ENCODE measurements around the gene MBP.

The MBP gene

GRCh38 chr18:76982841-76983583 is 149.6 kb downstream of the MBP start:
- in situ Hi-C loops (cut with HindIII; ENCODE audit: low pct_unique_long_range_greater_than_20kb, low sequenced_read_pairs): no loop called here
- peak; percentile 77 to 82 for DNase-seq (ENCODE audit: low read depth in 1 of 2, low spot score in 1 of 2)
- no peak for TF ChIP-seq JUND (IDR thresholded peaks at IDR 0.05; ENCODE audit: low read depth)

DNA sequence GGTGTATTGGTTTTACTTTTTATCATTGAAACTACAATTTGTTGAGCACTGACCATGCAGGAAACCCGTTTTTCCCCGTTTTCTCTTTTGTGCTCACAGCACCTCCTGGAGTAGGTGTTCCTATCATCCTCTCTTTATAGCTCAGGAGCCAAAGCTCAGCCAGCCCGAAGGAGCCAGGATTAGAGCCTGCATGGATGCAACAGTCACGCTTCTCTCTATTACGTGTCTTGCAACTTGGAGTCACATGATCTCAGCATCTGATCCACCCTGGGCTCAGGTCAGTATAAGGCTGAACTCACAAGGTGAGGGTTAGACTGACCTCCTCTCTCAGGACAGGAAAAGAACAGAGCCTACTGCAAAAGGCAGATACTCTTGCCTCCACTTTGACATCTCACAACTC is 150.5 kb downstream of the MBP start:
- no peak for TF ChIP-seq JUND (IDR thresholded peaks at IDR 0.05; ENCODE audit: low read depth)
- DNase-seq (ENCODE audit: low read depth in 1 of 2, low spot score in 1 of 2): no peak
- in situ Hi-C loops (cut with HindIII; ENCODE audit: low pct_unique_long_range_greater_than_20kb, low sequenced_read_pairs): no loop called here

- no peak for TF ChIP-seq JUND (IDR thresholded peaks at IDR 0.05; ENCODE audit: low read depth)
- peak in 1 of 2 experiments; percentile 6 for DNase-seq (ENCODE audit: low read depth in 1 of 2, low spot score in 1 of 2)
- in situ Hi-C loops (cut with HindIII; ENCODE audit: low pct_unique_long_range_greater_than_20kb, low sequenced_read_pairs): no loop called here
Measured at GRCh38 chr18:76981396-76981968, 151.1 kb downstream of the MBP start.

DNA sequence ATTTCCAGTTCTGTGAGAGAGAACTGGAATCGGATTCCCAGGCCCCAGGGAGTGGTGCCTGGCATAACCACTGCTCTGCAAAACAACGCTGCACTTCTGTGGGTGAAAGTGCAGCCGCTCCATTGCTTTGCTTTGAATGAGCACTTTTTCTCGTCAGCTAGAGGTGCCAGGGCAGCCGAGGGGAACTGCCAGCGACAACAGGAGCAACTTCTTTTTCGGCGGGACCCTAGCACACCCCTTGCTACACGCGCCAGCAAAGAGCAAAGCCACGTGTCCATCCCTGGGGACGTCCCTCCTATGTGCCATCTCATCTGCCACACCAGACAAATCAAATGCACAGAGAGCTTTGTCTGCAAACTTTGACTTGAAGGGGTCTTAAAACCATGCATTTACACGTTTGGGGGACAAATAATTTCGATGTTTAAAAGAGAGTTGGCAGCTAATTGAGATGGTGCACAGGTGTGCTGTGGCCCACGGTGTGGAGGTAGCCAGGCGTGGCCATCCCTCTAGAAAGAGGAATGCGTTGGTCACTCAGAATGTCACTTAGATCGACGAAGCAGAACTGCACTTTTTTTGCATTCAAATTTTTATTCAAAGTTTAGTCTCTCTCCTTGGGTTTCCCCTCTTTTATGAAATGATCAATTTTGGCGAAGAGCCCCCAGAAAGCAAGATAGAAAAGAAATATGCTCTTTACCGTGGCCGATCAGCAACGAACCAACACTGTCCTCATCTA is 151.8 kb downstream of the MBP start:
- in situ Hi-C loops (cut with HindIII; ENCODE audit: low pct_unique_long_range_greater_than_20kb, low sequenced_read_pairs): no loop called here
- TF ChIP-seq JUND (IDR thresholded peaks at IDR 0.05; ENCODE audit: low read depth): no peak
- DNase-seq (ENCODE audit: low read depth in 1 of 2, low spot score in 1 of 2): no peak

DNA sequence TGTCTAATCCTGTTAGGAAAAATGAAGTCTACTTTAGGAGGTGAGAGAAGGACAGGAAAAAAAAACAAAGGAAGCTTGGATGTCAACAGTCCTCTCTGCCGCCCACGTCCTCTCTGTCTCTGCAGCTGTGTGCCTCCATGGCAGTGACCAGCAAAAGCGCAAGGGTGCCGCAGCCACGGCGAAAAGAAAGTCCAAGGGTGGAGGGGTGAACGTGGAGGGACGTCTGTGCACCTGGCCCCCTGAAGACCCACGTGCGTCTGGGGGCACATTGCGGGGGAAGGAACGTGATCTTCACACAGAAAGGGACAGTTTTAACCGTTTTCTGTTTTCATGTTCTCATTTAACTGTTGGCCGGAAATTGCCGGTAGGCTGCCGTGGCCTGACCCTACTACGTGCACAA is 152.7 kb downstream of the MBP start:
- in situ Hi-C loops (cut with HindIII; ENCODE audit: low pct_unique_long_range_greater_than_20kb, low sequenced_read_pairs): no loop called here
- TF ChIP-seq JUND (IDR thresholded peaks at IDR 0.05; ENCODE audit: low read depth): no peak
- DNase-seq (ENCODE audit: low read depth in 1 of 2, low spot score in 1 of 2): no peak

GRCh38 chr18:76979111-76979751 is 153.4 kb downstream of the MBP start:
- no peak for TF ChIP-seq JUND (IDR thresholded peaks at IDR 0.05; ENCODE audit: low read depth)
- in situ Hi-C loops (cut with HindIII; ENCODE audit: low pct_unique_long_range_greater_than_20kb, low sequenced_read_pairs): no loop called here
- DNase-seq (ENCODE audit: low read depth in 1 of 2, low spot score in 1 of 2): no peak

- TF ChIP-seq JUND (IDR thresholded peaks at IDR 0.05; ENCODE audit: low read depth): no peak
- in situ Hi-C loops (cut with HindIII; ENCODE audit: low pct_unique_long_range_greater_than_20kb, low sequenced_read_pairs): no loop called here
- DNase-seq (ENCODE audit: low read depth in 1 of 2, low spot score in 1 of 2): no peak
Measured at GRCh38 chr18:76978616-76979015, 154.0 kb downstream of the MBP start.

DNA sequence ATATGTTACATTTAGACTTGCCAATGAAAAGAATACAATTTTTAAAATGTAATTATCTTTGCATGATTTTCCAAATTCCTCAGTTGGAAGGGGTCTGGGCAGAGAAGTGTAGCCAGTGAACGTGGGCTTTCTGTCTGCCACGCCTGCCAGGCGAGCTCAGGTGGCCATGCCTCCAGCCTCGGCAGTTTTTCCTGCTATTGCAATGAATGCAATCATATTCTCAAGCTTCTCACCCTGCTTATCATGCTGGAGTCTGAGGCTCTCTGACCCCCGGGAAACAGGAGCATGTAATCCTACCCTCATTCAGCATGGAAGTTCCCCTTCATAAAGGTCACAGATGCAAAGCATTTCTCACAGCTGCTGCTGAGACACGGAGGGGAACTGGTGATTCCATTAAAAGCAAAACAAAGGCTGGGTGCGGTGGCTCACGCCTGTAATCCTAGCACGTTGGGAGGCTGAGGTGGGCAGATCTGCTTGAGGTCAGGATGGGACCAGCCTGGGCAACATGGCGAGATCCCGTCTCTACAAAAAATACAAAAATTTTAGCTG is 154.8 kb downstream of the MBP start:
- in situ Hi-C loops (cut with HindIII; ENCODE audit: low pct_unique_long_range_greater_than_20kb, low sequenced_read_pairs): no loop called here
- TF ChIP-seq JUND (IDR thresholded peaks at IDR 0.05; ENCODE audit: low read depth): no peak

DNA sequence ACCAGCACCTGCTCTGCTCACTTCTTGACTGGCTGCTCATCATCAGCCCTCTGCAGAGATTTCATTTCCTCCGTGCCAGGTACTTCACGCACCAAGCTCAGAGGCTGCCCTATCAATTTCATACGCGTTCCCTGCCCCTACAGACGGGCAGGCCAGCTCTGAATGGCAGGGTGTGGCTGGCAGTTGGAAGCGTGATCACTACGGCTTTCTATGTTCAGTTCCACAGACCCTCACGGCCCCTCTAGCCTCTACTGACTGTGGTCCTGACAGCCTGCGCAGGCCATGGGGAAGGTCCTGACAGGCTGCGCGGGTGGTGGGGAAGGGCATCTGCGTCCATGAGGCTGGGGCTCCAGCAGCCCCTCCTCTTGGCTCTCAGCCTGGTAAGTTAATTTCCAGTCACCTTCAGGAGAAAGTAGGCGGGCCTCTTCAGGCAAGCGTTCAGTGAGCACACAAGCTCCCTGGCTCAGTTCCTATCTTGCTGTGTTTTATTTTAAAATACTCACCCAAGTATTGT is 155.4 kb downstream of the MBP start:
- DNase-seq (ENCODE audit: low read depth in 1 of 2, low spot score in 1 of 2): no peak
- TF ChIP-seq JUND (IDR thresholded peaks at IDR 0.05; ENCODE audit: low read depth): no peak
- in situ Hi-C loops (cut with HindIII; ENCODE audit: low pct_unique_long_range_greater_than_20kb, low sequenced_read_pairs): no loop called here

More for the DNA sequence above, 154.8 kb downstream of the MBP start:
- no peak for DNase-seq (ENCODE audit: low read depth in 1 of 2, low spot score in 1 of 2)

GRCh38 chr18:76975577-76976110 is 156.9 kb downstream of the MBP start:
- in situ Hi-C loops (cut with HindIII; ENCODE audit: low pct_unique_long_range_greater_than_20kb, low sequenced_read_pairs): no loop called here
- no peak for TF ChIP-seq JUND (IDR thresholded peaks at IDR 0.05; ENCODE audit: low read depth)
- DNase-seq (ENCODE audit: low read depth in 1 of 2, low spot score in 1 of 2): peak in 1 of 2 experiments; percentile 43

DNA sequence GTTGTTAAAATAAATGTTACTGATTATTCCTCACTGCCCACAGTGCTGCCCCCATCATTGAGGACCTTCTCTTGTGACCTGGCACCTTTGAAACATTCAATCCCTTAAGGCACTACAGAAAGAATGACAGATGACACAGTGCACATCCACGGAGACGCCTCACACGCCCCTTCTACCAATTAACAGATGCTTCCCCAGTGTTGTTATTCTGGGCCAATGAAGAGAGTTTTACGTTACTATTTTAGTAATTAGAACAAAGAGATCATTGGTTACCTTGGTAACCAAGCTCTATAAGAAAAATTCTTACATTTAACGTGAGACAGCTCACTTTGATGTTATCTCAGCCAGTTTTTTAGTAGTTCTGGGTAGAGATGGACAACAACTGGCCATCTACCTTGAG is 158.2 kb downstream of the MBP start:
- in situ Hi-C loops (cut with HindIII; ENCODE audit: low pct_unique_long_range_greater_than_20kb, low sequenced_read_pairs): no loop called here
- no peak for TF ChIP-seq JUND (IDR thresholded peaks at IDR 0.05; ENCODE audit: low read depth)
- DNase-seq (ENCODE audit: low read depth in 1 of 2, low spot score in 1 of 2): no peak
